GM18868 (cell line): ENCODE data around the gene HCFC1R1.

Experiments used
- ATAC-seq: cut with Tn5 transposase; IDR thresholded peaks from one replicate; pipeline ENCODE4 v1.9.1; 2021; ENCODE audit warnings: mild to moderate bottlenecking, moderate library complexity; ENCODE audit not compliant: unreplicated experiment

Gene HCFC1R1

GRCh38 chr16:3020247-3020603 is 3.5 kb downstream of the HCFC1R1 start, which contains the start of gene TNFRSF12A:
Gene TNFRSF12A, plus strand, starts transcription at chr16:3020368. Its CDS starts 30 bp downstream, at chr16:3020398.
- ATAC-seq: no peak

- no peak for ATAC-seq
These were observed 4.0 kb downstream of the HCFC1R1 start for GRCh38 chr16:3019594-3020246.

- no peak for ATAC-seq
These were observed 5.8 kb downstream of the HCFC1R1 start, which contains the start of gene CLDN6 for GRCh38 chr16:3017794-3018506. Gene CLDN6, minus strand, starts transcription at chr16:3018183. Its CDS starts 2,162 bp downstream, at chr16:3016021.

- ATAC-seq: no peak
These were observed 6.4 kb downstream of the HCFC1R1 start for GRCh38 chr16:3017344-3017743.

- no peak for ATAC-seq
These were observed 7.7 kb downstream of the HCFC1R1 start for GRCh38 chr16:3015865-3016521.

GRCh38 chr16:3014971-3015370 is 8.8 kb downstream of the HCFC1R1 start:
- no peak for ATAC-seq

GRCh38 chr16:3013998-3014690 is 9.6 kb downstream of the HCFC1R1 start:
- ATAC-seq: no peak

- no peak for ATAC-seq
These were observed 10.2 kb downstream of the HCFC1R1 start for GRCh38 chr16:3013491-3013951.

- no peak for ATAC-seq
These were observed 10.8 kb downstream of the HCFC1R1 start, which contains the start of gene CLDN9 for GRCh38 chr16:3012828-3013420. Gene CLDN9, plus strand, starts transcription at chr16:3012923. Its CDS starts 440 bp downstream, at chr16:3013363.

- ATAC-seq: no peak
These were observed 11.5 kb downstream of the HCFC1R1 start for GRCh38 chr16:3012246-3012645.

GRCh38 chr16:3010510-3010909 is 13.2 kb downstream of the HCFC1R1 start:
- ATAC-seq: no peak

GRCh38 chr16:3009568-3010390 is 14.0 kb downstream of the HCFC1R1 start:
- ATAC-seq: no peak

GRCh38 chr16:3008690-3009037 is 15.1 kb downstream of the HCFC1R1 start:
- ATAC-seq: no peak

- no peak for ATAC-seq
These were observed 15.6 kb downstream of the HCFC1R1 start for GRCh38 chr16:3007957-3008689.

GRCh38 chr16:3007059-3007956 is 16.4 kb downstream of the HCFC1R1 start:
- no peak for ATAC-seq

GRCh38 chr16:3004781-3005284 is 18.9 kb downstream of the HCFC1R1 start:
- ATAC-seq: no peak

- peak; percentile 4 for ATAC-seq
These were observed 19.4 kb downstream of the HCFC1R1 start for GRCh38 chr16:3004319-3004718.
